ENCODE measurements around the gene ANKH.

ANKH gene

GRCh38 chr5:14701556-14701955 is 170.0 kb downstream of the ANKH start:
- Histone ChIP-seq H3K4me3 (ENCODE audit: insufficient read depth, low read depth, low read length, poor library complexity, severe bottlenecking) (no peak overlapping the region), H3K27ac (ENCODE audit: insufficient read depth, low read length, poor library complexity, severe bottlenecking) (no peak overlapping the region), H3K36me3 (ENCODE audit: control insufficient read depth, insufficient read depth, low read length) (peaks cover 18% of the 10 kb centered on the region), H3K9me3 (ENCODE audit: control insufficient read depth, low read length) (no peaks in the 10 kb centered on the region), H3K27me3 (replicated peaks; ENCODE audit: control insufficient read depth, insufficient read depth, low read length, poor library complexity, severe bottlenecking) (no peaks in the 10 kb centered on the region), H3K4me1 (ENCODE audit: control insufficient read depth, insufficient read depth, low read length, poor library complexity, severe bottlenecking) (peaks cover 25% of the 10 kb centered on the region)
- DNase-seq = no peak

- no peak for DNase-seq
- H3K4me3 ChIP-seq (ENCODE audit: insufficient read depth, low read depth, low read length, poor library complexity, severe bottlenecking) = no peak overlapping the region
- H3K9me3 ChIP-seq (ENCODE audit: control insufficient read depth, low read length) = no peaks in the 10 kb centered on the region
- no peaks in the 10 kb centered on the region for H3K27me3 ChIP-seq (replicated peaks; ENCODE audit: control insufficient read depth, insufficient read depth, low read length, poor library complexity, severe bottlenecking)
- peaks cover 17% of the 10 kb centered on the region for H3K4me1 ChIP-seq (ENCODE audit: control insufficient read depth, insufficient read depth, low read length, poor library complexity, severe bottlenecking)
- H3K36me3 ChIP-seq (ENCODE audit: control insufficient read depth, insufficient read depth, low read length) = peaks cover 21% of the 10 kb centered on the region
- no peak overlapping the region for H3K27ac ChIP-seq (ENCODE audit: insufficient read depth, low read length, poor library complexity, severe bottlenecking)
Observed at GRCh38 chr5:14700478-14701436, 170.8 kb downstream of the ANKH start.

- no peak for DNase-seq
- no peaks in the 10 kb centered on the region for H3K9me3 ChIP-seq (ENCODE audit: control insufficient read depth, low read length)
- no peak overlapping the region for H3K27ac ChIP-seq (ENCODE audit: insufficient read depth, low read length, poor library complexity, severe bottlenecking)
- H3K36me3 ChIP-seq (ENCODE audit: control insufficient read depth, insufficient read depth, low read length) = peaks cover 22% of the 10 kb centered on the region
- H3K4me1 ChIP-seq (ENCODE audit: control insufficient read depth, insufficient read depth, low read length, poor library complexity, severe bottlenecking) = peaks cover 10% of the 10 kb centered on the region
- H3K27me3 ChIP-seq (replicated peaks; ENCODE audit: control insufficient read depth, insufficient read depth, low read length, poor library complexity, severe bottlenecking) = no peaks in the 10 kb centered on the region
- H3K4me3 ChIP-seq (ENCODE audit: insufficient read depth, low read depth, low read length, poor library complexity, severe bottlenecking) = no peak overlapping the region
Observed at GRCh38 chr5:14699807-14700400, 171.7 kb downstream of the ANKH start.

GRCh38 chr5:14699159-14699558 is 172.4 kb downstream of the ANKH start:
- Histone ChIP-seq H3K4me3 (ENCODE audit: insufficient read depth, low read depth, low read length, poor library complexity, severe bottlenecking) (no peak overlapping the region), H3K27me3 (replicated peaks; ENCODE audit: control insufficient read depth, insufficient read depth, low read length, poor library complexity, severe bottlenecking) (no peaks in the 10 kb centered on the region), H3K36me3 (ENCODE audit: control insufficient read depth, insufficient read depth, low read length) (peaks cover 28% of the 10 kb centered on the region), H3K4me1 (ENCODE audit: control insufficient read depth, insufficient read depth, low read length, poor library complexity, severe bottlenecking) (peaks cover 10% of the 10 kb centered on the region), H3K27ac (ENCODE audit: insufficient read depth, low read length, poor library complexity, severe bottlenecking) (no peak overlapping the region), H3K9me3 (ENCODE audit: control insufficient read depth, low read length) (no peaks in the 10 kb centered on the region)
- no peak for DNase-seq

- Histone ChIP-seq H3K36me3 (ENCODE audit: control insufficient read depth, insufficient read depth, low read length) (peaks cover 35% of the 10 kb centered on the region), H3K4me1 (ENCODE audit: control insufficient read depth, insufficient read depth, low read length, poor library complexity, severe bottlenecking) (peaks cover 10% of the 10 kb centered on the region), H3K27ac (ENCODE audit: insufficient read depth, low read length, poor library complexity, severe bottlenecking) (no peak overlapping the region), H3K9me3 (ENCODE audit: control insufficient read depth, low read length) (no peaks in the 10 kb centered on the region), H3K4me3 (ENCODE audit: insufficient read depth, low read depth, low read length, poor library complexity, severe bottlenecking) (no peak overlapping the region), H3K27me3 (replicated peaks; ENCODE audit: control insufficient read depth, insufficient read depth, low read length, poor library complexity, severe bottlenecking) (no peaks in the 10 kb centered on the region)
- no peak for DNase-seq
Observed at GRCh38 chr5:14698495-14698894, 173.1 kb downstream of the ANKH start.

GRCh38 chr5:14696851-14697250 is 174.7 kb downstream of the ANKH start:
- no peak for DNase-seq
- Histone ChIP-seq H3K4me1 (ENCODE audit: control insufficient read depth, insufficient read depth, low read length, poor library complexity, severe bottlenecking) (peaks cover 10% of the 10 kb centered on the region), H3K9me3 (ENCODE audit: control insufficient read depth, low read length) (no peaks in the 10 kb centered on the region), H3K27ac (ENCODE audit: insufficient read depth, low read length, poor library complexity, severe bottlenecking) (no peak overlapping the region), H3K27me3 (replicated peaks; ENCODE audit: control insufficient read depth, insufficient read depth, low read length, poor library complexity, severe bottlenecking) (no peaks in the 10 kb centered on the region), H3K36me3 (ENCODE audit: control insufficient read depth, insufficient read depth, low read length) (peaks cover 51% of the 10 kb centered on the region), H3K4me3 (ENCODE audit: insufficient read depth, low read depth, low read length, poor library complexity, severe bottlenecking) (no peak overlapping the region)

- DNase-seq = no peak
- peaks cover 56% of the 10 kb centered on the region for H3K36me3 ChIP-seq (ENCODE audit: control insufficient read depth, insufficient read depth, low read length)
- no peak overlapping the region for H3K4me3 ChIP-seq (ENCODE audit: insufficient read depth, low read depth, low read length, poor library complexity, severe bottlenecking)
- H3K27ac ChIP-seq (ENCODE audit: insufficient read depth, low read length, poor library complexity, severe bottlenecking) = no peak overlapping the region
- H3K4me1 ChIP-seq (ENCODE audit: control insufficient read depth, insufficient read depth, low read length, poor library complexity, severe bottlenecking) = peaks cover 5% of the 10 kb centered on the region
- no peaks in the 10 kb centered on the region for H3K9me3 ChIP-seq (ENCODE audit: control insufficient read depth, low read length)
- no peaks in the 10 kb centered on the region for H3K27me3 ChIP-seq (replicated peaks; ENCODE audit: control insufficient read depth, insufficient read depth, low read length, poor library complexity, severe bottlenecking)
Observed at GRCh38 chr5:14696057-14696456, 175.5 kb downstream of the ANKH start.

GRCh38 chr5:14695152-14695551 is 176.4 kb downstream of the ANKH start:
- no peak overlapping the region for H3K27ac ChIP-seq (ENCODE audit: insufficient read depth, low read length, poor library complexity, severe bottlenecking)
- no peaks in the 10 kb centered on the region for H3K9me3 ChIP-seq (ENCODE audit: control insufficient read depth, low read length)
- no peaks in the 10 kb centered on the region for H3K4me1 ChIP-seq (ENCODE audit: control insufficient read depth, insufficient read depth, low read length, poor library complexity, severe bottlenecking)
- no peaks in the 10 kb centered on the region for H3K27me3 ChIP-seq (replicated peaks; ENCODE audit: control insufficient read depth, insufficient read depth, low read length, poor library complexity, severe bottlenecking)
- no peak for DNase-seq
- H3K4me3 ChIP-seq (ENCODE audit: insufficient read depth, low read depth, low read length, poor library complexity, severe bottlenecking) = no peak overlapping the region
- H3K36me3 ChIP-seq (ENCODE audit: control insufficient read depth, insufficient read depth, low read length) = peaks cover 65% of the 10 kb centered on the region

- Histone ChIP-seq H3K4me1 (ENCODE audit: control insufficient read depth, insufficient read depth, low read length, poor library complexity, severe bottlenecking) (no peaks in the 10 kb centered on the region), H3K9me3 (ENCODE audit: control insufficient read depth, low read length) (no peaks in the 10 kb centered on the region), H3K27me3 (replicated peaks; ENCODE audit: control insufficient read depth, insufficient read depth, low read length, poor library complexity, severe bottlenecking) (no peaks in the 10 kb centered on the region), H3K36me3 (ENCODE audit: control insufficient read depth, insufficient read depth, low read length) (peaks cover 73% of the 10 kb centered on the region), H3K27ac (ENCODE audit: insufficient read depth, low read length, poor library complexity, severe bottlenecking) (no peak overlapping the region), H3K4me3 (ENCODE audit: insufficient read depth, low read depth, low read length, poor library complexity, severe bottlenecking) (no peak overlapping the region)
- DNase-seq = no peak
Observed at GRCh38 chr5:14693070-14693469, 178.5 kb downstream of the ANKH start.

GRCh38 chr5:14687023-14687665 is 184.4 kb downstream of the ANKH start:
- no peak for DNase-seq
- Histone ChIP-seq H3K27ac (ENCODE audit: insufficient read depth, low read length, poor library complexity, severe bottlenecking) (no peak overlapping the region), H3K9me3 (ENCODE audit: control insufficient read depth, low read length) (no peaks in the 10 kb centered on the region), H3K4me1 (ENCODE audit: control insufficient read depth, insufficient read depth, low read length, poor library complexity, severe bottlenecking) (peaks cover 3% of the 10 kb centered on the region), H3K4me3 (ENCODE audit: insufficient read depth, low read depth, low read length, poor library complexity, severe bottlenecking) (no peak overlapping the region), H3K36me3 (ENCODE audit: control insufficient read depth, insufficient read depth, low read length) (peaks cover 61% of the 10 kb centered on the region), H3K27me3 (replicated peaks; ENCODE audit: control insufficient read depth, insufficient read depth, low read length, poor library complexity, severe bottlenecking) (no peaks in the 10 kb centered on the region)

All from effector memory CD4-positive, alpha-beta T cell (primary cell).